Measurements from ENCODE around the gene SMIM38. TPM values are rescaled to one million over a fixed set of nuclear protein-coding genes. Genes with fewer than 3 reads are reported as not detected.

SMIM38 gene
- total and polyA plus RNA-seq, 2 donors (not counting 1 experiment from before 2014, with no cell fraction given): 1.2 to 1.6 TPM

- Mint-ChIP-seq H3K27me3 (no peaks in the 10 kb centered on the region), H3K4me3 (no peak overlapping the region), H3K9me3 (ENCODE audit: insufficient read depth) (no peaks in the 10 kb centered on the region), H3K27ac (no peak overlapping the region), H3K4me1 (no peaks in the 10 kb centered on the region)
- no peak for TF ChIP-seq EZH2 (IDR thresholded peaks at IDR 0.05; ENCODE audit: borderline replicate concordance, insufficient read depth, low read depth, low read length, poor library complexity, severe bottlenecking)
- TF ChIP-seq, protein P1, sequence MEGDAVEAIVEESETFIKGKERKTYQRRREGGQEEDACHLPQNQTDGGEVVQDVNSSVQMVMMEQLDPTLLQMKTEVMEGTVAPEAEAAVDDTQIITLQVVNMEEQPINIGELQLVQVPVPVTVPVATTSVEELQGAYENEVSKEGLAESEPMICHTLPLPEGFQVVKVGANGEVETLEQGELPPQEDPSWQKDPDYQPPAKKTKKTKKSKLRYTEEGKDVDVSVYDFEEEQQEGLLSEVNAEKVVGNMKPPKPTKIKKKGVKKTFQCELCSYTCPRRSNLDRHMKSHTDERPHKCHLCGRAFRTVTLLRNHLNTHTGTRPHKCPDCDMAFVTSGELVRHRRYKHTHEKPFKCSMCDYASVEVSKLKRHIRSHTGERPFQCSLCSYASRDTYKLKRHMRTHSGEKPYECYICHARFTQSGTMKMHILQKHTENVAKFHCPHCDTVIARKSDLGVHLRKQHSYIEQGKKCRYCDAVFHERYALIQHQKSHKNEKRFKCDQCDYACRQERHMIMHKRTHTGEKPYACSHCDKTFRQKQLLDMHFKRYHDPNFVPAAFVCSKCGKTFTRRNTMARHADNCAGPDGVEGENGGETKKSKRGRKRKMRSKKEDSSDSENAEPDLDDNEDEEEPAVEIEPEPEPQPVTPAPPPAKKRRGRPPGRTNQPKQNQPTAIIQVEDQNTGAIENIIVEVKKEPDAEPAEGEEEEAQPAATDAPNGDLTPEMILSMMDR (IDR thresholded peaks at IDR 0.05): no peak
- no peak overlapping the region for H2AFZ ChIP-seq (ENCODE audit: insufficient read depth, low read depth, low read length, poor library complexity, severe bottlenecking)
- no peaks in the 10 kb centered on the region for H4K20me1 ChIP-seq (ENCODE audit: control insufficient read depth, insufficient read depth, low read length, poor library complexity, severe bottlenecking)
- DNase-seq (no peak), ATAC-seq (ENCODE audit: low read depth) (no peak)
- POLR2A ChIA-PET: no interaction called here
- H3K27me3 ChIP-seq (replicated peaks in 1 of 4; ENCODE audit: control extremely low read depth in 1 of 4, control insufficient read depth in 3 of 4, insufficient read depth in 4 of 4, low read length in 3 of 4): no peaks in the 10 kb centered on the region
- H3K4me3 ChIP-seq (ENCODE audit: control extremely low read depth in 1 of 5, extremely low read depth in 1 of 5, insufficient read depth in 1 of 5, low read depth in 2 of 5, low read length in 4 of 5): no peak overlapping the region
- no peak overlapping the region for H3K4me2 ChIP-seq (replicated peaks; ENCODE audit: low read depth, low read length, poor library complexity, severe bottlenecking)
- no peak overlapping the region for H3K9ac ChIP-seq (ENCODE audit: low read length)
- WGBS (ENCODE audit: insufficient coverage): 96% methylated on average over 6 of the region's 7 CpGs
- CTCF ChIA-PET: no interaction called here
- H3K36me3 ChIP-seq (replicated peaks in 1 of 2; ENCODE audit: control extremely low read depth in 1 of 2, control insufficient read depth in 1 of 2, extremely low read depth in 1 of 2, insufficient read depth in 2 of 2, low read length in 1 of 2): no peaks in the 10 kb centered on the region
- intact Hi-C loops (cut with micrococcal nuclease): no loop called here
- no peak overlapping the region for H3K27ac ChIP-seq (ENCODE audit: low read length in 2 of 2)
- H3K4me1 ChIP-seq (ENCODE audit: control insufficient read depth in 2 of 2, insufficient read depth in 2 of 2, low read length in 2 of 2): no peaks in the 10 kb centered on the region
- peaks cover 0 to 12% (median 0%) of the 10 kb centered on the region in 3 donors for H3K9me3 ChIP-seq (ENCODE audit: control extremely low read depth in 1 of 3, control insufficient read depth in 2 of 3, insufficient read depth in 1 of 3, low read length in 2 of 3)
- H3K79me2 ChIP-seq (ENCODE audit: control insufficient read depth, insufficient read depth, low read length): no peaks in the 10 kb centered on the region
Measured at GRCh38 chr11:69108030-69108429, 47.7 kb upstream of the SMIM38 start.

DNA sequence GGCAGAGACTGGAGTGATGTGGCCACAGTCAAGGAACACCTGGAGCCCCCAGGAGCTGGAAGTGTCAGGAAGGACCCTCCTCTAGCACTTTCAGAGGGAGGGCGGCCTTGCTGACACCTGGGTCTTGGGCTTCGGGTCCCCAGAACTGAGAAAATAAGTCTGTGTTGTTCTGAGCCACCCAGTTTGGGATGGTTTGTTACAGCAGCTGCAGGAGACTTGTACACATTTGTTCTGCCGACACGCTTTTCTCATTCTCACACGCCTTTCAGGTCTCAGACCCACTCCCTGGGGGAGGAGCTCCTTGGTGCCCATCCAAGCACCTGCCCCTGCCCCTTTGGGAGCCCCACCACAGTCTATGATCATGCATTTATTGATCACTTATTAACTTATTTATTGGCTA, 47.2 kb upstream of the SMIM38 start:
- DNase-seq (no peak), ATAC-seq (ENCODE audit: low read depth) (no peak)
- no peaks in the 10 kb centered on the region for H3K4me1 Mint-ChIP-seq
- intact Hi-C loops (cut with micrococcal nuclease): no loop called here
- WGBS (ENCODE audit: insufficient coverage): 90% methylated on average over 2 of the region's 5 CpGs
- TF ChIP-seq, protein P1 (IDR thresholded peaks at IDR 0.05): no peak
- TF ChIP-seq EZH2 (IDR thresholded peaks at IDR 0.05; ENCODE audit: borderline replicate concordance, insufficient read depth, low read depth, low read length, poor library complexity, severe bottlenecking): no peak
- no peaks in the 10 kb centered on the region for H3K79me2 ChIP-seq (ENCODE audit: control insufficient read depth, insufficient read depth, low read length)
- H3K36me3 ChIP-seq (replicated peaks in 1 of 2; ENCODE audit: control extremely low read depth in 1 of 2, control insufficient read depth in 1 of 2, extremely low read depth in 1 of 2, insufficient read depth in 2 of 2, low read length in 1 of 2): no peaks in the 10 kb centered on the region
- POLR2A ChIA-PET: no interaction called here
- H3K4me3 Mint-ChIP-seq: no peak overlapping the region
- CTCF ChIA-PET: no interaction called here
- no peaks in the 10 kb centered on the region for H3K27me3 Mint-ChIP-seq
- H3K27ac ChIP-seq (ENCODE audit: low read length in 2 of 2): no peak overlapping the region
- H3K27ac Mint-ChIP-seq: no peak overlapping the region
- no peak overlapping the region for H3K9ac ChIP-seq (ENCODE audit: low read length)
- H3K27me3 ChIP-seq (replicated peaks in 1 of 4; ENCODE audit: control extremely low read depth in 1 of 4, control insufficient read depth in 3 of 4, insufficient read depth in 4 of 4, low read length in 3 of 4): no peaks in the 10 kb centered on the region
- H3K4me1 ChIP-seq (ENCODE audit: control insufficient read depth in 2 of 2, insufficient read depth in 2 of 2, low read length in 2 of 2): no peaks in the 10 kb centered on the region
- no peaks in the 10 kb centered on the region for H4K20me1 ChIP-seq (ENCODE audit: control insufficient read depth, insufficient read depth, low read length, poor library complexity, severe bottlenecking)
- no peak overlapping the region for H3K4me3 ChIP-seq (ENCODE audit: control extremely low read depth in 1 of 5, extremely low read depth in 1 of 5, insufficient read depth in 1 of 5, low read depth in 2 of 5, low read length in 4 of 5)
- no peak overlapping the region for H3K4me2 ChIP-seq (replicated peaks; ENCODE audit: low read depth, low read length, poor library complexity, severe bottlenecking)
- H3K9me3 Mint-ChIP-seq (ENCODE audit: insufficient read depth): no peaks in the 10 kb centered on the region
- H2AFZ ChIP-seq (ENCODE audit: insufficient read depth, low read depth, low read length, poor library complexity, severe bottlenecking): no peak overlapping the region
- peaks cover 0 to 12% (median 0%) of the 10 kb centered on the region in 3 donors for H3K9me3 ChIP-seq (ENCODE audit: control extremely low read depth in 1 of 3, control insufficient read depth in 2 of 3, insufficient read depth in 1 of 3, low read length in 2 of 3)

Data from B cell (primary cell).